ENCODE measurements around the gene ACSF3.

The ACSF3 gene

GRCh38 chr16:89096042-89096717, 2.5 kb downstream of the ACSF3 start:
- no peak for DNase-seq

DNA sequence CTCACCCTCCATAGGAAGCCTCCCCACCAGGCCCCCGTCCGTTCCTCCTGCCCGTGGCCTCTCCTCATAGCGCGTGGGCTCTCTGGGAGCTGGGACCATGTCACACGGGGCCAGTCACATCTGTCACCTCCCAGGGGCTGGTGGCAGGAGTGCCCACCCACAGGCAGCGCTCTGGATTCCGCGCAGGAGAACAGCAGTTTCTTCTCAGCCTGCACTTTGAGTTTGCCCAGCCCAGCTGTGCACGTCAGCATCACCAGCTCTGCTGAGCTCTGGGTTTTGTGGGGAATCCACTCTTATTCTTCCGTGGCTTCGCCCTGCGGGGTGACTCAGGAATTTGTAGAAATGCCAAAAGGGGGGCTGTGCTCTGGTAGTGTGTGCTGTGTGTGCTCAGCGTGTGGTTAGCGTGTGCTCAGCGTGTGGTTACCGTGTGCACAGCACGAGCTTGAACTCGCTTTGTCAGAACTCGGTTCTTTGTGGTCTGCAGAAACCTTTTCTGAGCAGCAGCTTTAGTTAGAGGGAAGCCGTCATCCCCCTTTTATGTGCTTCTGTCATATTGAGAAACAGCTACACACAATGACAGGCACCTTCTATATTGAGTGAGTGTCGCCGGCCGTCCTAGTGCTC, 3.2 kb downstream of the ACSF3 start:
- DNase-seq: peak; percentile 80 to 81

- no peak for DNase-seq
Observed at GRCh38 chr16:89097392-89097772, 3.7 kb downstream of the ACSF3 start.

- no peak for DNase-seq
Observed at GRCh38 chr16:89098767-89099430, 5.2 kb downstream of the ACSF3 start.

- no peak for DNase-seq
Observed at GRCh38 chr16:89099905-89100304, 6.3 kb downstream of the ACSF3 start.

DNA sequence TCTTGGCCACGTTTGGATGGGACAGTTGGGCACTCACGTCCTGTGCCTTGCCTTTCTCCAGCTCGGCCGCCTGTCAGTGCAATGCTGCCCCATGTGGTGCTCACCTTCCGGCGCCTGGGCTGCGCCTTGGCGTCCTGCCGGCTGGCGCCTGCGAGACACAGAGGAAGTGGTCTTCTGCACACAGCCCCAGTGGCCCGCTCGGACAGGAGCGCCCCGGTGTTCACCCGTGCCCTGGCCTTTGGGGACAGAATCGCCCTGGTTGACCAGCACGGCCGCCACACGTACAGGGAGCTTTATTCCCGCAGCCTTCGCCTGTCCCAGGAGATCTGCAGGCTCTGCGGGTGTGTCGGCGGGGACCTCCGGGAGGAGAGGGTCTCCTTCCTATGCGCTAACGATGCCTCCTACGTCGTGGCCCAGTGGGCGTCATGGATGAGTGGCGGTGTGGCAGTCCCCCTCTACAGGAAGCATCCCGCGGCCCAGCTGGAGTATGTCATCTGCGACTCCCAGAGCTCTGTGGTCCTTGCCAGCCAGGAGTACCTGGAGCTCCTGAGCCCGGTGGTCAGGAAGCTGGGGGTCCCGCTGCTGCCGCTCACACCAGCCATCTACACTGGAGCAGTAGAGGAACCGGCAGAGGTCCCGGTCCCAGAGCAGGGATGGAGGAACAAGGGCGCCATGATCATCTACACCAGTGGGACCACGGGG, 7.1 kb downstream of the ACSF3 start:
- DNase-seq: no peak

- DNase-seq: no peak
Observed at GRCh38 chr16:89101303-89102040, 7.8 kb downstream of the ACSF3 start.

- no peak for DNase-seq
Observed at GRCh38 chr16:89102041-89102471, 8.4 kb downstream of the ACSF3 start.

GRCh38 chr16:89102481-89103073, 8.9 kb downstream of the ACSF3 start:
- DNase-seq: no peak

- no peak for DNase-seq
Observed at GRCh38 chr16:89103156-89103555, 9.5 kb downstream of the ACSF3 start.

- DNase-seq: no peak
Observed at GRCh38 chr16:89103781-89104180, 10.1 kb downstream of the ACSF3 start.

- no peak for DNase-seq
Observed at GRCh38 chr16:89104303-89104702, 10.7 kb downstream of the ACSF3 start.

DNA sequence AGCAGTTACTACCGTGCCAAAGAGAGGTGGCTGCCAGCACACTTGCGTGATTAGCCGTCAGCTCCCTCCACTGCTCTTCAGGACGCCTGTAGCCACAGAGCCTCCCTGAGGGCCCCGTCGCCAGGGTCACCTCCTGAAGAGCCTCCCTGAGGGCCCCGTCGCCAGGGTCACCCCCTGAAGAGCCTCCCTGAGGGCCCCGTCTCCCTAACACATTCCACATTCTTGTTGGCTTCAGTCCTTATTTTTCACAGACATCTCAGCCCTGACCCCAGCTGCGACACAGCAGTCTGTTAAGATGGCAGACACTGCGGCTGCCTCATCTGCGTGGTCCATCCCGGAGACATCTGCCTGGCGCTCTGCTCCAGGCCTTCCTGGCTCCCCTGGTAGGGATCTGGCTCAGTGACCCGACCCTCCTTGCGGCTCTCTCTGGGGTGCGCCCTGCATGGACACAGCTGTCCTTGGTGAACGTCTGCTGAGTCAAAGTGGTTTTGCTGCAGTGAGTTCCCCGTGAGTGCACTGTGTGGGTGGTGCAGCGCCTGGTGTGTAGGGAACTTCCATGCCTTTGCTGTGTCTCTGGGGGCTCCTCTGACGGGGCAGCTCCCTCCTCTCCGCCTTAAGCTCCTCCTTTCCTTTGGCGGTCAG, 11.4 kb downstream of the ACSF3 start:
- no peak for DNase-seq

- DNase-seq: no peak
Observed at GRCh38 chr16:89105599-89106151, 12.0 kb downstream of the ACSF3 start.

DNA sequence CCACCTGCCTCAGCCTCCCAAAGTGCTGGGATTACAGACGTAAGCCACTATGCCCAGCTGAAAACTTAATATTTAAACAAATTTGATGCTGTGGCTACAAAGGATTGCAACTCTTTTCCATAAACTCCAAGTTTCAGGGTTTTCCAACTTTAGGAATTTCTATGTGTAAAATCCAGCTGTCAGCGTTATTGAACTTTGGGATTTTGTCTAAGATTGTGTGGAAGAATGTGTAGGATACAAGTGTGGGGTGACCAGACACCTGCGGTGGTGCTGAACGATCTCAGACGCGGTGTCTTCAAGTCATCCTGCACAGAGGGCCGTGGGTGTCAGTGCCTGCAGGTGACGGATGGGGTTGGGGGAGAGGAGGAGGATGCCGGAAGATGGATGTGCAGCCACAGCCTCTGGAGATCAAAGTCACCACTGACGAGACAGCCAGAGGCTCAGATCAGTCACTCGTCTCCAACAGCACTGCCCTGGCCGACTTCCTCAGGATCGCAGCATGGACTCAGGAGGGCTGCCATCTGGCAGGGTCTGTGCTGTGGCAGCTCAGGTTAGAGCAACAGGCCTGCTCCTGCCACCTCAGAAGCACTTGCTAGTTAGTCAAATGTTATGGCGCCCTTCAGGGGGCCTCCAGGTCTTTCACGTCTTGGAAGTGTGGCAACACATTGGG, 13.0 kb downstream of the ACSF3 start:
- no peak for DNase-seq

DNA sequence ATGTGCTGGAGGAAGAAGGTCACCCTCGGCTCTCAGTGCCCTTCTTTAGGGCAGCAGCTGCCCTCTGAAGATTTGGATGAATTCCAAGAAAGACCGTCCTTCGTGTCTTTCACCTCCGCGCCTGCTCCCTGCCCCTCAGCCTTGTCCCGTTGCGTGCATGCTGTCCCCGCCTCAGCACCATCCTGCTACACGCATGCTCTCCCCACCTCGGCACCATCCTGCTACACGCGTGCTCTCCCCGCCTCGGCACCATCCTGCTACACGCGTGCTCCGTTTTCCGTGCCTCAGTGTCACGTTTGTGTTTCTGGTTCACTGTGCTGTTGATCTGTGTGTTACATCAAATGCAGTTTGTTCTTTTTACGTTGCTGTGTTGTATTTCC, 13.5 kb downstream of the ACSF3 start:
- DNase-seq: no peak

DNA sequence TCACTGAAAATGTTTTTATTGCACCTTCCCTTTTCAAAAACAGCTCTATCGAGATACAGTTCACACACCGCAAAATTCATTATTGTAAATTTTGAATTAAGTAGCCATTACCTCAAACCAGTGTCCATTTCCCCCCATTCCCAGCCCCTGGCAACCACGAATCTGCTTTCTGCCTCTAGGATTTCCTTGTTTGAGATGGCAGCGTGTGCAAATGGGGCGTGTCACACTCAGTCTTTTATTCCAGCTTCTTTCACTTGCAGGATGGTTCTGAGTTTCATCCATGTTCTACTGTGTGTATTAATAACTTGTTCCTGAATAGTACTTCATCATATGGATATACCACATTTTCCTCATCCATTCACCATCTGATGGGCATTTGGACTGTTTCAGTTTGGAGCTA, 14.8 kb downstream of the ACSF3 start:
- DNase-seq: no peak

- DNase-seq: no peak
Observed at GRCh38 chr16:89110641-89111040, 17.0 kb downstream of the ACSF3 start.

GRCh38 chr16:89111263-89111662, 17.6 kb downstream of the ACSF3 start:
- DNase-seq: no peak

DNA sequence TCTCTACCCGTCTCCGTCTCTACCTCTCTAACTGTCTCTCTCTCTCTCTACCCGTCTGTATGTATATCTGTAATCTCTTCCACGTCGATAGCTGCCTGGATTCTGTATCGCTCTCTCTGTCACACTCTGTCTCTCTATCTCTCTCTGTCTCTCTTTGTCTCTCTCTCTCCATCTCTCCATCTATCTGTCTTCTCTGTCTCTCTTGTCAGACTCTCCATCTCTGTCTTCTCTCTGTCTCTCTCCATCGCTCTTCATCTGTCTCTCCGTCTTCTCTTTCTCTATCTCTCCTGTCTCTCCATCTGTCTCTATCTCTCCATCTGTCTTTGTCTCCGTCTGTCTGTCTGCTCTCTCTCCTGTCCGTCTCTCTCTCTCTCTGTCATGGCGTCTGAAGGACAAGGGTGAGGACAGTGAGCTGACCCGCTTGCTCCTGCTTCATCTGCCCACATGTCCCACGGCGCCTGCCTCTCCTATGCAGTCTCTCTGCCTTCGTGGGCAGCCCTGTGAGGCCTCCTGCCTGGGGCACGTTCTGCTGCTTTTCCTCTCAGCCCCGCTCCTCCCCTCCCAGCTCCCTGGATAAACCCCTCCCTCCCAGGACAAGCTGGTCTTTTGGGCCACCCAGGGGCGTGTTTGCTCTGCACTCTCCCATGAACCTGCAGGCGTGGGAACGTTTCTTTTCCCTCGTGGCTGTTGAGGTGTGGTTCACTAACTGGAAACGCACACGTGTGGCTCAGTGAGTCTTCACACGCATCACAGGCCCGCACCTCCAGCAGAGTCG, 18.9 kb downstream of the ACSF3 start:
- no peak for DNase-seq

Data from CD4-positive, alpha-beta T cell treated with Interferon alpha-2 for 1 hour (primary cell).